CD8-positive, alpha-beta memory T cell (primary cell): ENCODE data around the gene ETS1. TPM values are rescaled to one million over a fixed set of nuclear protein-coding genes. Genes with fewer than 3 reads are reported as not detected.

Source experiments
- CTCF ChIA-PET: fragments of 350-600 bp; sonication (Branson Sonifier 250); formaldehyde crosslinking; loops from one replicate; lab custom pipeline; 2021; ENCODE audit warnings: antibody characterized with exemption; lab: Charles Lee
- POLR2A ChIA-PET: fragments of 350-600 bp; sonication (Branson Sonifier 250); formaldehyde crosslinking; loops from one replicate; lab custom pipeline; 2021; ENCODE audit warnings: antibody characterized with exemption; lab: Charles Lee
- DNase-seq, 5 donors: peaks; one replicate each; pipeline versions ENCODE4 v3.0.0 to v3.0.0-alpha.2; 2020 to 2022; ENCODE audit warnings: mixed read lengths in 1 of 5
- H3K27ac ChIP-seq: one replicate; pipeline ENCODE4 v1.7.0; 2013; ENCODE audit warnings: low read depth, mild to moderate bottlenecking, low read length, moderate library complexity
- H3K27me3 ChIP-seq: 2 replicates; pipeline ENCODE4 v1.7.0; 2013; ENCODE audit warnings: low read length, mild to moderate bottlenecking; ENCODE audit not compliant: insufficient read depth, poor library complexity, severe bottlenecking
- H3K36me3 ChIP-seq: 2 replicates; pipeline ENCODE4 v1.7.0; 2013; ENCODE audit warnings: mild to moderate bottlenecking, low read length, moderate library complexity; ENCODE audit not compliant: insufficient read depth
- H3K4me1 ChIP-seq: 2 replicates; pipeline ENCODE4 v1.7.0; 2013; ENCODE audit warnings: mild to moderate bottlenecking, low read length, moderate library complexity; ENCODE audit not compliant: insufficient read depth
- H3K4me3 ChIP-seq: 2 replicates; pipeline ENCODE4 v1.7.0; 2013; ENCODE audit warnings: mild to moderate bottlenecking, low read length
- H3K9me3 ChIP-seq: 2 replicates; pipeline ENCODE4 v1.7.0; 2013; ENCODE audit warnings: mild to moderate bottlenecking, low read length
- H3K27ac Mint-ChIP-seq, 8 donors: one replicate each; pipeline ENCODE4 v1.8.0; 2020 to 2021; ENCODE audit warnings: mixed read lengths in 8 of 8, mild to moderate bottlenecking in 6 of 8, inconsistent platforms in 3 of 8, moderate library complexity in 3 of 8
- H3K27me3 Mint-ChIP-seq, 2 donors: one replicate each; pipeline ENCODE4 v1.8.0; 2020 to 2021; ENCODE audit warnings: mixed read lengths in 2 of 2, mild to moderate bottlenecking in 1 of 2, moderate library complexity in 1 of 2
- H3K36me3 Mint-ChIP-seq, 3 donors: one replicate each; pipeline ENCODE4 v1.8.0; 2020 to 2021; ENCODE audit warnings: mixed read lengths in 3 of 3, inconsistent platforms in 1 of 3, mild to moderate bottlenecking in 1 of 3
- H3K4me1 Mint-ChIP-seq, 3 donors: one replicate each; pipeline ENCODE4 v1.8.0; 2020 to 2021; ENCODE audit warnings: mixed read lengths in 3 of 3, inconsistent platforms in 1 of 3, mild to moderate bottlenecking in 1 of 3
- H3K4me3 Mint-ChIP-seq, 7 donors: one replicate each; pipeline ENCODE4 v1.8.0; 2020 to 2021; ENCODE audit warnings: mixed read lengths in 7 of 7, mild to moderate bottlenecking in 6 of 7, moderate library complexity in 4 of 7, inconsistent platforms in 2 of 7
- H3K9me3 Mint-ChIP-seq, 5 donors: one replicate each; pipeline ENCODE4 v1.8.0; 2020 to 2022; ENCODE audit warnings: mixed read lengths in 5 of 5, mild to moderate bottlenecking in 3 of 5, moderate library complexity in 2 of 5, inconsistent platforms in 1 of 5
- polyA plus RNA-seq: library from polyadenylated mRNA; unstranded; fragments of 300-500 nt; fragmentation: Illumina TruSeq; gene quantifications from one replicate; pipeline ENCODE4 v1.2.3, GENCODE V29; 2021
- total RNA-seq, 2 experiments: library from RNA; stranded (reverse); gene quantifications; one replicate each; pipeline ENCODE4 v1.2.3, GENCODE V29; 2021

The ETS1 gene
- total and polyA plus RNA-seq, 3 experiments from 2014 or later: 386 to 411 (median 405) TPM

DNA sequence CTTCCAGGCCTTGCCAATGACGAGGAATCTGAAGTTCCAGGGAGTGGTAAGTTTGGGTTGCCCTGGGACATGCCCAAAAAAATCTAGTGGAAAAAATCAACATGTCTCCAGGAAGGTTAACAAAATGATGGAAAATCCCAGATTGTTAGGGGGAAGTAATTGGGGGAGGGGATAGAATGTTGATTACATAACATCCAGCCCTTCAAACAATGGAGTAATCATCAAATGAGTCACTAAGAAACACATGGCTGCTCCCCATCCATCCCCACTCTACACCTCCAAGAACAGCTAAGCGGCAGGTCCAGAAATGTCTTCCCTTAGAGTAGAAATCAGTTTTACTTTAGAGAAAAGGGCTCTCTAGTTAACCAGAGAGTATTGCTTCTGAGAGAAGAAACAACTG is 94.9 kb downstream of the ETS1 start:
- peaks cover 12 to 93% (median 48%) of the 10 kb centered on the region in 3 donors for H3K36me3 Mint-ChIP-seq

GRCh38 chr11:128491195-128491936 is 96.0 kb downstream of the ETS1 start:
- H3K27ac Mint-ChIP-seq: peak overlapping the region; percentile 82 to 99 (median 96)
- ChIA-PET CTCF (interaction anchor here (0.8 to 3.3 kb wide), 10 partner anchors 9 to 202 kb away, joined by 3 to 11 read pairs (median 6); no protein-coding TSS in a partner anchor), POLR2A (interaction anchor here (0.7 to 2.6 kb wide), 5 partner anchors 18 to 321 kb away, joined by 3 to 7 read pairs (median 3); no protein-coding TSS in a partner anchor)
- peaks cover 14 to 91% (median 55%) of the 10 kb centered on the region in 3 donors for H3K36me3 Mint-ChIP-seq
- H3K27me3 Mint-ChIP-seq: peaks cover 0 to 2% of the 10 kb centered on the region in 2 donors
- peak overlapping the region; percentile 39 to 82 (median 71) for H3K4me3 Mint-ChIP-seq
- H3K4me1 ChIP-seq: peaks cover 96% of the 10 kb centered on the region
- H3K4me1 Mint-ChIP-seq: peaks cover 94 to 99% (median 98%) of the 10 kb centered on the region in 3 donors
- peaks cover 49% of the 10 kb centered on the region for H3K36me3 ChIP-seq
- H3K27me3 ChIP-seq: no peaks in the 10 kb centered on the region
- no peak overlapping the region for H3K27ac ChIP-seq
- DNase-seq: no peak
- H3K9me3 ChIP-seq: no peaks in the 10 kb centered on the region
- H3K9me3 Mint-ChIP-seq: no peaks in the 10 kb centered on the region
- peak overlapping the region; percentile 12 for H3K4me3 ChIP-seq

More for the DNA sequence above, 94.9 kb downstream of the ETS1 start:
- Histone ChIP-seq H3K36me3 (peaks cover 44% of the 10 kb centered on the region), H3K4me1 (peaks cover 97% of the 10 kb centered on the region), H3K27me3 (no peaks in the 10 kb centered on the region), H3K4me3 (peak overlapping the region; percentile 12), H3K27ac (no peak overlapping the region), H3K9me3 (no peaks in the 10 kb centered on the region)
- CTCF ChIA-PET: interaction anchor here (1.0 to 3.3 kb wide), 11 partner anchors 9 to 204 kb away, joined by 4 to 11 read pairs (median 6); no protein-coding TSS in a partner anchor
- no peak for DNase-seq
- POLR2A ChIA-PET: interaction anchor here (0.7 to 2.6 kb wide), 7 partner anchors 12 to 331 kb away, joined by 3 to 7 read pairs (median 5); no protein-coding TSS in a partner anchor
- Mint-ChIP-seq H3K9me3 (no peaks in the 10 kb centered on the region), H3K27ac (peak overlapping the region; percentile 82 to 99 (median 97)), H3K27me3 (peaks cover 0 to 2% of the 10 kb centered on the region in 2 donors), H3K4me3 (peak overlapping the region; percentile 39 to 82 (median 71)), H3K4me1 (peaks cover 95 to 100% (median 99%) of the 10 kb centered on the region in 3 donors)

- ChIA-PET CTCF (interaction anchor here (0.6 to 2.3 kb wide), 11 partner anchors 10 to 200 kb away, joined by 3 to 8 read pairs (median 4); no protein-coding TSS in a partner anchor), POLR2A (interaction anchor here (0.6 to 1.4 kb wide), 9 partner anchors 8 to 200 kb away, joined by 3 to 6 read pairs (median 3); no protein-coding TSS in a partner anchor)
- Histone ChIP-seq H3K27ac (no peak overlapping the region), H3K36me3 (peaks cover 61% of the 10 kb centered on the region), H3K27me3 (no peaks in the 10 kb centered on the region), H3K4me1 (peaks cover 96% of the 10 kb centered on the region), H3K4me3 (no peak overlapping the region), H3K9me3 (no peaks in the 10 kb centered on the region)
- H3K4me3 Mint-ChIP-seq: peak overlapping the region in 6 of 7 donors; percentile 70 to 82 (median 73)
- peak overlapping the region; percentile 90 to 99 (median 97) for H3K27ac Mint-ChIP-seq
- peaks cover 19 to 92% (median 61%) of the 10 kb centered on the region in 3 donors for H3K36me3 Mint-ChIP-seq
- H3K4me1 Mint-ChIP-seq: peaks cover 94 to 99% (median 98%) of the 10 kb centered on the region in 3 donors
- DNase-seq: no peak
- H3K9me3 Mint-ChIP-seq: no peaks in the 10 kb centered on the region
- H3K27me3 Mint-ChIP-seq: peaks cover 0 to 2% of the 10 kb centered on the region in 2 donors
Measured at GRCh38 chr11:128490092-128490491, 97.3 kb downstream of the ETS1 start.

DNA sequence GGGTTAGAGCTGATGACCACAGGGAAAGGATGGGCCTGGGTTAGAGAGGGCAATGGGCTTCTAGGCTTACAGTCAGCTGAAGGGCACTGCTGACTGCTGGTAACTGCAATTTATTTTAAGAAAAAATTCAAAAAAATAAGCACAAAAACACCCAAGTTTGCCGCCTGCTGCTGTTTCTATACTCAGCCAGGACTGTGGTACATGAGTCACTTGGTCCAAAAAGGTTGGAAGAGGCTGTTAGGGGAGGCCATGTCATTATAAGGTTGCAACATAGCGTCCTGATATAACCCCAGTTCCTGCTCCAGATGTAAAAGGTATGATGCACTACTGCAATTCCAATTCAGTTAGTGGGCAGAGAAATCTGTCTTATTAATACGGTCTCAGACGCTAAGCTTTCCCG is 98.9 kb downstream of the ETS1 start:
- peak overlapping the region in 6 of 7 donors; percentile 55 to 82 (median 68) for H3K4me3 Mint-ChIP-seq
- peaks cover 78% of the 10 kb centered on the region for H3K36me3 ChIP-seq
- ChIA-PET POLR2A (interaction anchor here (0.6 kb wide), 1 partner anchor 17 kb away, joined by 4 read pairs; no protein-coding TSS in a partner anchor), CTCF (interaction anchor here (0.9 to 1.4 kb wide), 4 partner anchors 13 to 198 kb away, joined by 3 to 4 read pairs (median 3); no protein-coding TSS in a partner anchor)
- H3K9me3 Mint-ChIP-seq: no peaks in the 10 kb centered on the region
- H3K4me3 ChIP-seq: no peak overlapping the region
- DNase-seq: no peak
- no peak overlapping the region for H3K27ac ChIP-seq
- H3K4me1 Mint-ChIP-seq: peaks cover 96 to 99% (median 98%) of the 10 kb centered on the region in 3 donors
- no peaks in the 10 kb centered on the region for H3K27me3 ChIP-seq
- H3K4me1 ChIP-seq: peaks cover 96% of the 10 kb centered on the region
- peaks cover 0 to 2% of the 10 kb centered on the region in 2 donors for H3K27me3 Mint-ChIP-seq
- H3K27ac Mint-ChIP-seq: peak overlapping the region; percentile 79 to 99 (median 96)
- peaks cover 34 to 94% (median 74%) of the 10 kb centered on the region in 3 donors for H3K36me3 Mint-ChIP-seq
- H3K9me3 ChIP-seq: no peaks in the 10 kb centered on the region

- Histone ChIP-seq H3K36me3 (peaks cover 81% of the 10 kb centered on the region), H3K9me3 (no peaks in the 10 kb centered on the region), H3K27ac (no peak overlapping the region), H3K4me3 (no peak overlapping the region), H3K4me1 (peaks cover 96% of the 10 kb centered on the region), H3K27me3 (no peaks in the 10 kb centered on the region)
- Mint-ChIP-seq H3K27ac (peak overlapping the region; percentile 79 to 99 (median 96)), H3K36me3 (peaks cover 39 to 94% (median 79%) of the 10 kb centered on the region in 3 donors), H3K4me1 (peaks cover 96 to 99% (median 98%) of the 10 kb centered on the region in 3 donors), H3K27me3 (peaks cover 0 to 2% of the 10 kb centered on the region in 2 donors), H3K4me3 (peak overlapping the region in 6 of 7 donors; percentile 55 to 82 (median 68)), H3K9me3 (no peaks in the 10 kb centered on the region)
- ChIA-PET POLR2A (interaction anchor here (0.6 to 1.0 kb wide), 3 partner anchors 9 to 23 kb away, joined by 4 to 5 read pairs (median 4); no protein-coding TSS in a partner anchor), CTCF (interaction anchor here (0.8 to 1.6 kb wide), 5 partner anchors 14 to 198 kb away, joined by 3 to 4 read pairs (median 3); no protein-coding TSS in a partner anchor)
- DNase-seq: no peak
Measured at GRCh38 chr11:128487978-128488377, 99.4 kb downstream of the ETS1 start.

- H3K27ac ChIP-seq: peak overlapping the region; percentile 8
- peak overlapping the region; percentile 82 to 99 (median 96) for H3K27ac Mint-ChIP-seq
- H3K36me3 ChIP-seq: peaks cover 83% of the 10 kb centered on the region
- no peaks in the 10 kb centered on the region for H3K9me3 Mint-ChIP-seq
- H3K27me3 Mint-ChIP-seq: peaks cover 0 to 2% of the 10 kb centered on the region in 2 donors
- POLR2A ChIA-PET: interaction anchor here (1.1 to 1.8 kb wide), 5 partner anchors 8 to 210 kb away, joined by 3 to 8 read pairs (median 5); partner anchors contain the start of gene FLI1
- peaks cover 96% of the 10 kb centered on the region for H3K4me1 ChIP-seq
- H3K9me3 ChIP-seq: no peaks in the 10 kb centered on the region
- H3K4me3 Mint-ChIP-seq: peak overlapping the region; percentile 42 to 86 (median 76)
- CTCF ChIA-PET: interaction anchor here (1.1 to 3.1 kb wide), 12 partner anchors 11 to 327 kb away, joined by 3 to 13 read pairs (median 4); no protein-coding TSS in a partner anchor
- peaks cover 97 to 99% (median 98%) of the 10 kb centered on the region in 3 donors for H3K4me1 Mint-ChIP-seq
- H3K36me3 Mint-ChIP-seq: peaks cover 49 to 96% (median 77%) of the 10 kb centered on the region in 3 donors
- H3K4me3 ChIP-seq: no peak overlapping the region
- no peak for DNase-seq
- H3K27me3 ChIP-seq: no peaks in the 10 kb centered on the region
Measured at GRCh38 chr11:128484172-128484571, 103.2 kb downstream of the ETS1 start.

- no peaks in the 10 kb centered on the region for H3K27me3 ChIP-seq
- H3K9me3 Mint-ChIP-seq: no peaks in the 10 kb centered on the region
- peaks cover 96% of the 10 kb centered on the region for H3K4me1 ChIP-seq
- POLR2A ChIA-PET: interaction anchor here (0.8 to 2.0 kb wide), 15 partner anchors 11 to 211 kb away, joined by 3 to 15 read pairs (median 5); partner anchors contain the start of gene FLI1
- peaks cover 83% of the 10 kb centered on the region for H3K36me3 ChIP-seq
- H3K36me3 Mint-ChIP-seq: peaks cover 50 to 96% (median 70%) of the 10 kb centered on the region in 3 donors
- peak overlapping the region; percentile 52 for H3K27ac ChIP-seq
- DNase-seq: peak in 3 of 5 donors; percentile 45 to 59 (median 55)
- H3K4me3 ChIP-seq: peak overlapping the region; percentile 44
- peaks cover 0 to 2% of the 10 kb centered on the region in 2 donors for H3K27me3 Mint-ChIP-seq
- H3K27ac Mint-ChIP-seq: peak overlapping the region; percentile 82 to 99 (median 96)
- peaks cover 97 to 99% (median 98%) of the 10 kb centered on the region in 3 donors for H3K4me1 Mint-ChIP-seq
- H3K9me3 ChIP-seq: no peaks in the 10 kb centered on the region
- H3K4me3 Mint-ChIP-seq: peak overlapping the region; percentile 72 to 89 (median 81)
- CTCF ChIA-PET: interaction anchor here (1.2 to 3.1 kb wide), 10 partner anchors 10 to 193 kb away, joined by 3 to 13 read pairs (median 4); no protein-coding TSS in a partner anchor
Measured at GRCh38 chr11:128483211-128483788, 104.1 kb downstream of the ETS1 start.
